ENCODE results near the gene GPRIN1.
"Not testable (repeated sequence)": the region's sequence is repeated elsewhere in the genome, so short reads cannot be mapped to it uniquely, and the experiment has no call there.

GPRIN1 gene

GRCh38 chr5:176596069-176596644 is 13.8 kb downstream of the GPRIN1 start:
- Mint-ChIP-seq H3K4me1 (ENCODE audit: low read depth in 2 of 2) (peaks cover 7 to 8% of the 10 kb centered on the region in 2 donors), H3K27ac (no peak overlapping the region), H3K27me3 (no peaks in the 10 kb centered on the region), H3K36me3 (ENCODE audit: insufficient read depth) (peaks cover 6% of the 10 kb centered on the region), H3K9me3 (no peaks in the 10 kb centered on the region), H3K4me3 (peak overlapping the region; percentile 76)
- ATAC-seq (replicated peaks) = no peak
- DNase-seq = no peak

DNA sequence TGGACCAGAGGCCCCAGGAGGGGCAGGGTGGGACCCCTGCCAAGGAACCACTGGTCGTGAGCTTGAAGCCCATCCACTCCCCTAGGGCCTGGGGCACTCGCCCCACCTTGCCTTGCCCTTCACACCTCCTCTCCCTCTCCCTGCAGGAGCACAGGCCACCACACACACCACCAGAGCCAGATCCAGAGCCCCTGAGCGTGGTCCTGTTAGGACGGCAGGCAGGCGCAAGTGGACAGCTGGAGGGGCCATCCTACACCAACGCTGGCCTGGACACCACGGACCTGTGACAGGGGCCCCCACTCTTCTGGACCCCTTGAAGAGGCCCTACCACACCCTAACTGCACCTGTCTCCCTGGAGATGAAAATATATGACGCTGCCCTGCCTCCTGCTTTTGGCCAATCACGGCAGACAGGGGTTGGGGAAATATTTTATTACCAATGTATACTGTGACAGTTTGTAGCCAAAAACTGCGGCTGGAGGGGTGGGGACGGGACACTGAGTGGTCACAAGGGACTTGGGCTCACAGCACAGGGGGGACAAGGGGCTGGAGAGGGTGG is 14.5 kb downstream of the GPRIN1 start:
- H3K27ac Mint-ChIP-seq = no peak overlapping the region
- ATAC-seq (replicated peaks) = no peak

GRCh38 chr5:176594554-176594953 is 15.4 kb downstream of the GPRIN1 start:
- Mint-ChIP-seq H3K27me3 (no peaks in the 10 kb centered on the region), H3K36me3 (ENCODE audit: insufficient read depth) (peaks cover 6% of the 10 kb centered on the region), H3K4me3 (peak overlapping the region in 1 of 2 donors; percentile 35), H3K9me3 (no peaks in the 10 kb centered on the region), H3K27ac (no peak overlapping the region), H3K4me1 (ENCODE audit: low read depth in 2 of 2) (peaks cover 7 to 8% of the 10 kb centered on the region in 2 donors)
- DNase-seq = no peak
- ATAC-seq (replicated peaks) = no peak

More for the DNA sequence above, 14.5 kb downstream of the GPRIN1 start:
- Mint-ChIP-seq H3K27me3 (no peaks in the 10 kb centered on the region), H3K9me3 (no peaks in the 10 kb centered on the region), H3K4me1 (ENCODE audit: low read depth in 2 of 2) (peaks cover 7 to 8% of the 10 kb centered on the region in 2 donors), H3K36me3 (ENCODE audit: insufficient read depth) (peaks cover 6% of the 10 kb centered on the region), H3K4me3 (peak overlapping the region in 1 of 2 donors; percentile 76)
- no peak for DNase-seq

- Mint-ChIP-seq H3K4me1 (ENCODE audit: low read depth in 2 of 2) (peaks cover 7 to 8% of the 10 kb centered on the region in 2 donors), H3K9me3 (no peaks in the 10 kb centered on the region), H3K27ac (no peak overlapping the region), H3K4me3 (no peak overlapping the region), H3K36me3 (ENCODE audit: insufficient read depth) (peaks cover 6% of the 10 kb centered on the region), H3K27me3 (no peaks in the 10 kb centered on the region)
- ATAC-seq (replicated peaks) = no peak
- DNase-seq = no peak
These were observed 16.6 kb downstream of the GPRIN1 start for GRCh38 chr5:176593273-176593869.

GRCh38 chr5:176592573-176592972 is 17.4 kb downstream of the GPRIN1 start:
- H3K4me3 Mint-ChIP-seq = no peak overlapping the region
- ATAC-seq (replicated peaks) (no peak), DNase-seq (no peak)
- peaks cover 6% of the 10 kb centered on the region for H3K36me3 Mint-ChIP-seq (ENCODE audit: insufficient read depth)
- peaks cover 7 to 8% of the 10 kb centered on the region in 2 donors for H3K4me1 Mint-ChIP-seq (ENCODE audit: low read depth in 2 of 2)
- H3K9me3 Mint-ChIP-seq = no peaks in the 10 kb centered on the region
- no peaks in the 10 kb centered on the region for H3K27me3 Mint-ChIP-seq
- no peak overlapping the region for H3K27ac Mint-ChIP-seq

DNA sequence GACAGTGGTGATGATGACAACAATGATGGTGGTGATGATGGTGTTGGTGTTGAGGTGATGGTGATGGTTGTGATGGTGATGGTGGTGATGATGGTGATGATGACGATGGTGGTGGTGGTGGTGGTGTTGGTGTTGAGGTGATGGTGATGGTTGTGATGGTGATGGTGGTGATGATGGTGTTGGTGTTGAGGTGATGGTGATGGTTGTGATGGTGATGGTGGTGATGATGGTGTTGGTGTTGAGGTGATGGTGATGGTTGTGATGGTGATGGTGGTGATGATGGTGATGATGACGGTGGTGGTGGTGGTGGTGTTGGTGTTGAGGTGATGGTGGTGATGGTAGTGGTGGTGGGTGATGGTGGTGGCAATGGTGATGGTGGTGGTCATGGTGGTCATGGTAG is 18.3 kb downstream of the GPRIN1 start:
- H3K27ac Mint-ChIP-seq; H3K36me3 Mint-ChIP-seq (ENCODE audit: insufficient read depth); H3K4me3 Mint-ChIP-seq; H3K27me3 Mint-ChIP-seq; DNase-seq; ATAC-seq (replicated peaks); H3K4me1 Mint-ChIP-seq (ENCODE audit: low read depth in 2 of 2); H3K9me3 Mint-ChIP-seq: not testable (repeated sequence)

- no peak overlapping the region for H3K27ac Mint-ChIP-seq
- ATAC-seq (replicated peaks) (no peak), DNase-seq (no peak)
- H3K9me3 Mint-ChIP-seq = peaks cover 0 to 2% of the 10 kb centered on the region in 2 donors
- H3K36me3 Mint-ChIP-seq (ENCODE audit: insufficient read depth) = no peaks in the 10 kb centered on the region
- H3K27me3 Mint-ChIP-seq = no peaks in the 10 kb centered on the region
- H3K4me3 Mint-ChIP-seq = no peak overlapping the region
- H3K4me1 Mint-ChIP-seq (ENCODE audit: low read depth in 2 of 2) = peaks cover 3% of the 10 kb centered on the region in 2 donors
These were observed 19.8 kb downstream of the GPRIN1 start for GRCh38 chr5:176590035-176590717.

- no peak for DNase-seq
- no peak overlapping the region for H3K4me3 Mint-ChIP-seq
- peaks cover 0 to 2% of the 10 kb centered on the region in 2 donors for H3K9me3 Mint-ChIP-seq
- no peaks in the 10 kb centered on the region for H3K27me3 Mint-ChIP-seq
- H3K4me1 Mint-ChIP-seq (ENCODE audit: low read depth in 2 of 2) = no peaks in the 10 kb centered on the region
- H3K36me3 Mint-ChIP-seq (ENCODE audit: insufficient read depth) = no peaks in the 10 kb centered on the region
- no peak for ATAC-seq (replicated peaks)
- H3K27ac Mint-ChIP-seq = no peak overlapping the region
These were observed 20.8 kb downstream of the GPRIN1 start for GRCh38 chr5:176589039-176589769.

GRCh38 chr5:176588297-176588696 is 21.7 kb downstream of the GPRIN1 start:
- Mint-ChIP-seq H3K27ac (no peak overlapping the region), H3K4me1 (ENCODE audit: low read depth in 2 of 2) (no peaks in the 10 kb centered on the region), H3K4me3 (no peak overlapping the region), H3K27me3 (no peaks in the 10 kb centered on the region), H3K9me3 (peaks cover 0 to 5% of the 10 kb centered on the region in 2 donors), H3K36me3 (ENCODE audit: insufficient read depth) (no peaks in the 10 kb centered on the region)
- ATAC-seq (replicated peaks) = no peak
- no peak for DNase-seq

DNA sequence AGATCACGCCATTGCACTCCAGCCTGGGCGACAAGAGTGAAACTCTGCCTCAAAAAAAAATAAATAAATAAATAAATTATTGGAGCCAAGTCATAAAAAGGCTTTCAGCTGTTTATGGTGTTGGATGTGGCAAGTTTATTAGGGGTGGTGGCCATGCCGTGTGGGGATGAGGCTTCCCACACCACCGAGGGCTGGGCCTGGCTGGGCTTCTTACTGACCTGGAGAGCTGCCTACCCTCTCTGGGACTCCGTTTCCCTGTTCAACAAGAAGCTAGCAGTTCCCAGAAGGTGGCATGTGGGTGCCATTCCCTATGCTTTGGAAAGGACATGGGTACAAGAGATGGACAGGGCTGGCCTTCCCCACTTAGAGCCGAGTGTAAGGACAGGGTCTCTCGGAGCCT is 22.6 kb downstream of the GPRIN1 start:
- Mint-ChIP-seq H3K36me3 (ENCODE audit: insufficient read depth) (no peaks in the 10 kb centered on the region), H3K4me3 (no peak overlapping the region)
- ATAC-seq (replicated peaks) = no peak

DNA sequence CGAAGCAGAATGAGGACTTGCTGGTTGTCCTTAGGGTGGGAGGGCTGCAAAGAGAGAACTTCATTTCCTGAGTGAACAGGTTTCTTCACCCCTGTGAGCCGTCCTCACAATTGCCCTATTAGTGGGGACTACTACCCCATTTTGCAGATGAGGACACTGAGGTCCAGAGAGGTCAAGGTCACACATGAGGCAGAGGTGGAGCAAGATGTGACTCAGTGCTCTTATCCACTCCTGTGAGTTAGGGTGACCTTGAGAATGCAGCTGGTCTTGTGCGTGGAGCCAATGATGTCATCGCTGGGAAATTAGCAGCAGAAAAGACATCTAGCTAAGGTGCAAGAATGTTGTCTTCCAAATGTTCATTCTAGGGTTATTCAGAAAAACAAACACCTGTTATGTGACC is 26.9 kb downstream of the GPRIN1 start:
- no peaks in the 10 kb centered on the region for H3K27me3 Mint-ChIP-seq

More for the DNA sequence above, 22.6 kb downstream of the GPRIN1 start:
- no peak for DNase-seq
- H3K4me1 Mint-ChIP-seq (ENCODE audit: low read depth in 2 of 2) = no peaks in the 10 kb centered on the region
- no peak overlapping the region for H3K27ac Mint-ChIP-seq
- no peaks in the 10 kb centered on the region for H3K27me3 Mint-ChIP-seq
- peaks cover 0 to 5% of the 10 kb centered on the region in 2 donors for H3K9me3 Mint-ChIP-seq

DNA sequence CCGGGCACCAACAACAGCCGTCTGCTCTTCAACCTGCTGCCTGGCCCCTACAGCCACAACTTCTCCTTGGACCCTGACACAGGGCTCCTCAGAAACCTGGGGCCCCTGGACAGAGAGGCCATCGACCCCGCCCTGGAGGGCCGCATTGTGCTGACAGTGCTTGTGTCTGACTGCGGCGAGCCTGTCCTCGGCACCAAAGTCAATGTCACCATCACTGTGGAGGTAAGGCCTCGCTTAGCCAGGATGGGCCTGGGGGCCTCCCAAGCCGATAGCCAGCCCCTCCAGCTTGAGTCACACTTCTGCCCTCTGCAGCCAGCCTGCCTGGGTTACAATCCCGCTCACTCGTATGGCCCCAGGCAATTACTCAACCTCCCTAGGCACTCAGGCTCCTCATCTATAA is 28.6 kb downstream of the GPRIN1 start:
- Mint-ChIP-seq H3K27ac (no peak overlapping the region), H3K4me1 (ENCODE audit: low read depth in 2 of 2) (peaks cover 0 to 2% of the 10 kb centered on the region in 2 donors), H3K36me3 (ENCODE audit: insufficient read depth) (no peaks in the 10 kb centered on the region), H3K27me3 (no peaks in the 10 kb centered on the region), H3K4me3 (no peak overlapping the region), H3K9me3 (peaks cover 0 to 5% of the 10 kb centered on the region in 2 donors)
- ATAC-seq (replicated peaks) (no peak), DNase-seq (no peak)

More for the DNA sequence above, 26.9 kb downstream of the GPRIN1 start:
- Mint-ChIP-seq H3K9me3 (peaks cover 0 to 5% of the 10 kb centered on the region in 2 donors), H3K36me3 (ENCODE audit: insufficient read depth) (no peaks in the 10 kb centered on the region), H3K4me1 (ENCODE audit: low read depth in 2 of 2) (peaks cover 0 to 2% of the 10 kb centered on the region in 2 donors), H3K4me3 (no peak overlapping the region), H3K27ac (no peak overlapping the region)
- no peak for DNase-seq
- ATAC-seq (replicated peaks) = no peak

DNA sequence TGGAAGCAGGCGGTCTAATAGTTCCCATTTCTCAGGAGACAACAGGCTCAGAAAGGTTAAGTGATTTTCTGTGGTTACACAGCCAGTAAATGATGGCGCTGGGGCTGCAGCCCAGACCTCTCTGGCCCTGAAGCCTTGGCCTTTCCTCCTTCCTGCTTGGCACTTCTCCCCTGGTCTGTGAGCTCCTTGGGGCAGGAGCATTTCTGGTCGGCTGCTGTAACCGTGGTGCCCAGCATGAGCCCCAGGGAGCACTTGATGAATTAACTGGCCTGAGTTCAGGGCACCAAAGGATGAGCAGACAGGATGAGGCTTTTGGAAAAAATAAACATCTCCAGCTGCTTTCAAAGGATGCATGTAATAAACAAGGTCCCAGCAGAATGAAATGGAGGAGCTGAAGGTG is 30.6 kb downstream of the GPRIN1 start:
- no peaks in the 10 kb centered on the region for H3K36me3 Mint-ChIP-seq (ENCODE audit: insufficient read depth)
- H3K27ac Mint-ChIP-seq = no peak overlapping the region
- peaks cover 2 to 3% of the 10 kb centered on the region in 2 donors for H3K4me1 Mint-ChIP-seq (ENCODE audit: low read depth in 2 of 2)
- peaks cover 0 to 3% of the 10 kb centered on the region in 2 donors for H3K9me3 Mint-ChIP-seq
- ATAC-seq (replicated peaks) (no peak), DNase-seq (no peak)
- H3K4me3 Mint-ChIP-seq = no peak overlapping the region
- H3K27me3 Mint-ChIP-seq = no peaks in the 10 kb centered on the region

Measured in effector memory CD8-positive, alpha-beta T cell (primary cell).